Fibroblast of peridontal ligament (primary cell): ENCODE measurements around the gene ADAMTS2.

ENCODE experiments used
- DNase-seq: peaks from one replicate; pipeline ENCODE4 v3.0.0-alpha.2; 2010; ENCODE audit errors: extremely low read depth

The ADAMTS2 gene

GRCh38 chr5:179139111-179139935, 205.9 kb downstream of the ADAMTS2 start:
- DNase-seq = no peak

- no peak for DNase-seq
These were observed 206.7 kb downstream of the ADAMTS2 start for GRCh38 chr5:179138568-179138925.

- DNase-seq = no peak
These were observed 207.4 kb downstream of the ADAMTS2 start for GRCh38 chr5:179137643-179138567.

GRCh38 chr5:179137016-179137642, 208.1 kb downstream of the ADAMTS2 start:
- DNase-seq = no peak

GRCh38 chr5:179135441-179136215, 209.6 kb downstream of the ADAMTS2 start:
- no peak for DNase-seq

- DNase-seq = no peak
These were observed 210.3 kb downstream of the ADAMTS2 start for GRCh38 chr5:179135006-179135405.

GRCh38 chr5:179134511-179134910, 210.8 kb downstream of the ADAMTS2 start:
- DNase-seq = no peak

GRCh38 chr5:179132586-179133355, 212.5 kb downstream of the ADAMTS2 start:
- no peak for DNase-seq

- no peak for DNase-seq
These were observed 213.2 kb downstream of the ADAMTS2 start for GRCh38 chr5:179131886-179132585.

GRCh38 chr5:179131321-179131835, 213.9 kb downstream of the ADAMTS2 start:
- DNase-seq = no peak

- no peak for DNase-seq
These were observed 215.1 kb downstream of the ADAMTS2 start for GRCh38 chr5:179130101-179130681.

- DNase-seq = no peak
These were observed 215.6 kb downstream of the ADAMTS2 start for GRCh38 chr5:179129607-179130071.

GRCh38 chr5:179128976-179129375, 216.3 kb downstream of the ADAMTS2 start:
- no peak for DNase-seq

- DNase-seq = no peak
These were observed 217.3 kb downstream of the ADAMTS2 start for GRCh38 chr5:179128041-179128365.

GRCh38 chr5:179127136-179128040, 217.9 kb downstream of the ADAMTS2 start:
- no peak for DNase-seq

- DNase-seq = no peak
These were observed 218.7 kb downstream of the ADAMTS2 start for GRCh38 chr5:179126506-179126991.

GRCh38 chr5:179125789-179126505, 219.3 kb downstream of the ADAMTS2 start:
- no peak for DNase-seq
